GM21723 (cell line): ENCODE results near the gene FBXL15.

Experiments
- ATAC-seq: cut with Tn5 transposase; IDR thresholded peaks from one replicate; pipeline ENCODE4 v1.9.1; 2021; ENCODE audit warnings: mild to moderate bottlenecking, moderate library complexity; ENCODE audit not compliant: unreplicated experiment

FBXL15 gene

DNA sequence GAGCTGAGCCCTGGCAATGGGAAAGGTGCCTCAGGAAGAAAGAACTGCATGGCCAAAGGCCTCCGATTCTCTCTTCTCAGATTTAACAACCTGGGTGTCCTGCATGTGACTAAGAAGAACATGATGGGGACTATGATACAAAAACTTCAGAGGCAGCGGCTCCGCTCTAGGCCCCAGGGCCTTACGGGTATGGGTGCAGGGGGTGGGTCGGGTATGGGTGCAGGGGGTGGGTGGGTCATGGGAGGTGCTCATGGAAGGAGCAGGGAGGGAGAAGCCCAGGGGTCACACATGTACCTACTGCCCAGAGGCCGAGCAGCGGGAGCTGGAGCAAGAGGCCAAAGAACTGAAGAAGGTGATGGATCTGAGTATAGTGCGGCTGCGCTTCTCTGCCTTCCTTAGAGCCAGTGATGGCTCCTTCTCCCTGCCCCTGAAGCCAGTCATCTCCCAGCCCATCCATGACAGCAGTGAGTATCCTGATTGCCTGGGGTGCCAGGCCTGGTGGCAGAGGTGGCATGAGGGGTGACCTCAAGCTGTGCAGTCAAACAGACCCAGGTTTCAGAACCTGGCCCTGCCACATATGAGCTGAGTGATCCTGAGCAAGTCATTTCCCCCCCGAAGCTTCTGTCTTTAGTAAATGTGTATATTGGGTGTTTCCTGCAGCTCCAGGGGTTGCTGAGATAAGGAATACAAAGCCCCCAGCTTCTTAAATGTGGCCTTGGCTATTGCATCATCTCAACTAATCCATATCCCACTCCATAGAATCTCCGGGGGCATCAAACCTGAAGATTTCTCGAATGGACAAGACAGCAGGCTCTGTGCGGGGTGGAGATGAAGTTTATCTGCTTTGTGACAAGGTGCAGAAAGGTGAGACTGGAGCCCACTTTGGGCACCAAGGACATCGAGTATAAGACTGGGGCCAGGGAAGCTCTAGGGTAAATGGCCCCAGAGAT, 23.1 kb upstream of the FBXL15 start:
- ATAC-seq: no peak

DNA sequence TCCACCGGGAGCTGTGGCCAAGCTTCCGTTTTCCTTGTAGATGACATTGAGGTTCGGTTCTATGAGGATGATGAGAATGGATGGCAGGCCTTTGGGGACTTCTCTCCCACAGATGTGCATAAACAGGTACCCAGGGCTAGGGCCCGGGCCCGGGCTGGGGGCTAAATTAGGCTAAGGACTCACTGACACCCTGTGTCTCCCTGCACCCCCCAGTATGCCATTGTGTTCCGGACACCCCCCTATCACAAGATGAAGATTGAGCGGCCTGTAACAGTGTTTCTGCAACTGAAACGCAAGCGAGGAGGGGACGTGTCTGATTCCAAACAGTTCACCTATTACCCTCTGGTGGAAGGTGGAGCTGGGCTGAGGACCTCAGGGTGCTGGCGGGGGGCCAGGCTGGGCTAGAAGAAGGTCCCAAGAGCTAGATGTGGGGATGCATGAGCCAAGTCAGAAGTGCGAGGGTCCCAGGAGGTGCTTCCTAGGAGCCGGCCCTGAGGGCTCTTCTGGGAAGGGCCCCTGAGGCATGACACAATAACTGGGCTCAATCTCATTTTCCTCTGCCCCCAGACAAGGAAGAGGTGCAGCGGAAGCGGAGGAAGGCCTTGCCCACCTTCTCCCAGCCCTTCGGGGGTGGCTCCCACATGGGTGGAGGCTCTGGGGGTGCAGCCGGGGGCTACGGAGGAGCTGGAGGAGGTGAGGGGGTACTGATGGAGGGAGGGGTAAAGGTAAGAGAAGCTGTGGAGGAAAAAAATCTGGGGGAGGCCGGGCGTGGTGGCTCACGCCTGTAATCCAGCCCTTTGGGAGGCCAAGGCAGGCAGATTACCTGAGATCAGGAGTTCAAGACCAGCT, 22.2 kb upstream of the FBXL15 start:
- ATAC-seq: no peak

DNA sequence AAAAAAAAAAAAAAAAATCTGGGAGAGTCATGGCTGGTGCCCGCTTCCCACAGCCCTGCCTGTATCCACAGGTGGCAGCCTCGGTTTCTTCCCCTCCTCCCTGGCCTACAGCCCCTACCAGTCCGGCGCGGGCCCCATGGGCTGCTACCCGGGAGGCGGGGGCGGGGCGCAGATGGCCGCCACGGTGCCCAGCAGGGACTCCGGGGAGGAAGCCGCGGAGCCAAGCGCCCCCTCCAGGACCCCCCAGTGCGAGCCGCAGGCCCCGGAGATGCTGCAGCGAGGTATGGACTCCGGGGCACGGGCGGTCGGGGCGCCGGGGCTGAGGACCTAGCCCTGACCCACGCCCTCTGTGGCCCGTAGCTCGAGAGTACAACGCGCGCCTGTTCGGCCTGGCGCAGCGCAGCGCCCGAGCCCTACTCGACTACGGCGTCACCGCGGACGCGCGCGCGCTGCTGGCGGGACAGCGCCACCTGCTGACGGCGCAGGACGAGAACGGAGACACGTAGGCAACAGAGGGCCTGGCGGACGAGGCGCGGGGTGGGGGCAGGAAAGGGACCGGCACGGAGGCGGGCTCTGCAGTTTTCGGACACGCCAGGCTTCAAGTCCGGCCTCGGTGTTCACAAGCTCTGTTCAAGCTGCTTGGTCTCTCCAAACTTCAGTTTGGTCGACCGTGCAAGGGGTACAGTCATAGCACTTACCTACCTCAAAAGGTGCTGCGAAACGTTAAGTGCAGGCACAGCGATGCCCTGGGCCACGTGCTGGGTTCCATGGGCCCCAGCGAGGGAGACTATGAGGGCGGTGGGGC, 21.2 kb upstream of the FBXL15 start:
- peak; percentile 50 for ATAC-seq

DNA sequence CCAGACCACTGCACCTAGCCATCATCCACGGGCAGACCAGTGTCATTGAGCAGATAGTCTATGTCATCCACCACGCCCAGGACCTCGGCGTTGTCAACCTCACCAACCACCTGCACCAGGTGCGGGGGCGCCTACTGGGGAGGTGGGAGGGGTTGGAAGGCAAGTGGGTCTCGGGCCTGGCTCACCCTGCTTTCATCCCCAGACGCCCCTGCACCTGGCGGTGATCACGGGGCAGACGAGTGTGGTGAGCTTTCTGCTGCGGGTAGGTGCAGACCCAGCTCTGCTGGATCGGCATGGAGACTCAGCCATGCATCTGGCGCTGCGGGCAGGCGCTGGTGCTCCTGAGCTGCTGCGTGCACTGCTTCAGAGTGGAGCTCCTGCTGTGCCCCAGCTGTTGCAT, 20.6 kb upstream of the FBXL15 start:
- ATAC-seq: no peak

DNA sequence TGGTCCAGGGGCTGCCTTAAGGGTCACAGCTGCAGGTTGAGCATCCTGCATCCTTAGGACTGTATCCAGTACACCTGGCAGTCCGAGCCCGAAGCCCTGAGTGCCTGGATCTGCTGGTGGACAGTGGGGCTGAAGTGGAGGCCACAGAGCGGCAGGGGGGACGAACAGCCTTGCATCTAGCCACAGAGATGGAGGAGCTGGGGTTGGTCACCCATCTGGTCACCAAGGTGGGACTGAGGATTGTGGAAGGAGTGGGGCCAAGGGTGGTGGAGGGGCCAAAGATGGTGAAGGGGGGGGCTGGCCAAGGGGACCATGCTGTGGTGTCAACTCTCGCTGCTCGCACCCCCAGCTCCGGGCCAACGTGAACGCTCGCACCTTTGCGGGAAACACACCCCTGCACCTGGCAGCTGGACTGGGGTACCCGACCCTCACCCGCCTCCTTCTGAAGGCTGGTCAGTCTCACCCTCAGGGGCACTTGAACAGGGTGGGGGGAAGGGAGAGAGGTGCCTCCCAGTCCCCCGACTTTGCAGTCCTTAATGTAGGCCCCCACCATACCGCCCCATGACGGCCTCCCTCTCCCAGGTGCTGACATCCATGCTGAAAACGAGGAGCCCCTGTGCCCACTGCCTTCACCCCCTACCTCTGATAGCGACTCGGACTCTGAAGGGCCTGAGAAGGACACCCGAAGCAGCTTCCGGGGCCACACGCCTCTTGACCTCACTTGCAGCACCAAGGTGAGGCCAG, 19.9 kb upstream of the FBXL15 start:
- no peak for ATAC-seq

GRCh38 chr10:102401342-102401654, 19.3 kb upstream of the FBXL15 start:
- no peak for ATAC-seq

GRCh38 chr10:102401735-102402511, 18.7 kb upstream of the FBXL15 start:
- ATAC-seq: no peak

GRCh38 chr10:102402512-102402896, 18.1 kb upstream of the FBXL15 start:
- ATAC-seq: no peak

GRCh38 chr10:102403115-102403514, 17.5 kb upstream of the FBXL15 start:
- no peak for ATAC-seq

DNA sequence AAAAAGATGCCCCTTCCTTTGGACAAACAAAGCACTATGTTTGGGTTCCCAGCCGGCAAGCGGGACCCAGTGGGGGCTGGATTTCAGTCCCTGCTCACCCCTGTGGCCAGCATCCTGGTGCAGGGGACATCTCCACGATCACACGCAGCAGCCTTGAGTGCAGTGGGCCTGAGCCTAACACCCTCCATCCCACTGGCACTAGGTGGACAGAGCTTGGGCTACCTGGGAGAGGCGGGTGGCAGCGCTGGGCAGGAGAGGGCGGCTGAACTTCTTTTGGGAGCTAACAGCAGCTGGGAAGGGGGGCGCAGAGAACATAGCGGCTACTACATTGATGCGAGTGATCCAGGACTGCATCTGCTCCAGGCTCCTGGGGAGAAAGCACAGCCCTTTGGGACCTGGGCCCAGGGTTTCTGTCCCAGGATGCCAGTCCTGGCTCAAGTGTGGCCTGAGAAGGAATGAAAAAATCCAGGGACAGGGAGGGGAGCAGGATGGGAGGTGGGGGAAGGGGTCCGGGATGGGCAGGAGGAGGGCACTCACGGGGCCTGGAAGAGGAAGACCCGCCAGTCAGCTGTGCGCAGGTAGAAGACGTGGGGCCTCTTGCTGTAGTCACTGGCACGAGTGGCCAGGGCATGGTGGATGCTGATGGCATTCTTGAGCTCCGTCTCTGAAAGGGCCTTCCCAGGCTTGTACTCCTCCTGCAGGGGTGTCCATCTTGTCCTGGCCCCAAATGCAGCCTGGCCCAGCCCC, 16.1 kb upstream of the FBXL15 start:
- ATAC-seq: no peak

DNA sequence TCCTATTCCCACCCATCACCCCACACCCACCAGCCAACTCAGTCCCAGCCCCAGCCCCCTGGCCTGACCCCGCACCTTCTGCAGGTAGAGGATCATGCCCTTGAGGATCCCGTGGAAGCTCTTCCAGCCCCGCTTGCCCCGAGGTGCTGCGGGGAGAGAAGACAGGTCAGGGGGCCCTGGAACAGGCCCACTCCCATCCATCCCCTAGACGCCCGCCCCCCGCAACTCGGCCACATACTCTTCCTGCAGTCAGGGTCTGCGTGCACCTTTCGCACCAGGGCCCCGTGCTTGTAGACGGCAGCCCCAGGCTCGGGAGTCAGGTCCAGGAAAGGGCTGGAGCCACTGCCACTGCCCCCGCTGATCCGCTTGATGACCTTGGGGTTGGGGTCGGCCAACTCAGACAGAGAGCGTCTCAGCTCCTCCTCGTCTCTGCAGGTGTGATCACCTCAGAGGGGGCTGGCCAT, 15.5 kb upstream of the FBXL15 start:
- ATAC-seq: no peak

- ATAC-seq: no peak
Observed at GRCh38 chr10:102405632-102406031, 15.0 kb upstream of the FBXL15 start.

- no peak for ATAC-seq
Observed at GRCh38 chr10:102406815-102407214, 13.8 kb upstream of the FBXL15 start.

DNA sequence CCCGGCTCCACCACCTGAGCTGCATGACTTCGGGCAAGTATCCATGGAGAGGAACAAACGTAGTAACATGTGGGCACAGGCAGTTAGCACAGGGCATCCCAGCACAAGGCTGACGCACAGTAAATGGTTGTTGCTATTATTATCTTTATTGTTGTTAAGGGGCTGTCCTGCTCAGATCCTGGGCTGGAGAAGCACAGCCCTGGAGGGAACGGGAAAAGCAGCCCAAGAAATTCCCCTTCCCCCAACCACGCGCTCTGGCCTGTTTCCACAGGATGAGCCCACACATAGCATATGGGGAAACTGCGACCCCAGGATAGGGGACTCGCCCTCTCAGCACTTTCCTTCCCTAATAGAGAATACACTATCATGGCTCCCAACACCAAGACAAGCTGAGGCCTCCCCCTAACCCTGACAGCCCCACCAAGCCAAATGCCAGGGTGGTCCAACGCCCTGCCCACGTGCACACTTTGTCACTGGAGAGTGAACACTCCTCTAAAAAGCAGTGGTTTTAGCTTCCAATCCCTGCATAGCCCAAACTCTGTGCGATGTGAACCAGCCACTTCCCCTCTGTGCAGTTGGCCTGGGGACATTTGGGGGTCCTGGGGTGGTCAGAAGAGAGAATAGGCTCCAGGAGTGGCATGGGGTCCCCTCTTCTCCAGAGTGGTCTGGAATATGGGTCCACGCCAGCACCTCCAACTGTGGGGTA, 13.1 kb upstream of the FBXL15 start:
- ATAC-seq: no peak

DNA sequence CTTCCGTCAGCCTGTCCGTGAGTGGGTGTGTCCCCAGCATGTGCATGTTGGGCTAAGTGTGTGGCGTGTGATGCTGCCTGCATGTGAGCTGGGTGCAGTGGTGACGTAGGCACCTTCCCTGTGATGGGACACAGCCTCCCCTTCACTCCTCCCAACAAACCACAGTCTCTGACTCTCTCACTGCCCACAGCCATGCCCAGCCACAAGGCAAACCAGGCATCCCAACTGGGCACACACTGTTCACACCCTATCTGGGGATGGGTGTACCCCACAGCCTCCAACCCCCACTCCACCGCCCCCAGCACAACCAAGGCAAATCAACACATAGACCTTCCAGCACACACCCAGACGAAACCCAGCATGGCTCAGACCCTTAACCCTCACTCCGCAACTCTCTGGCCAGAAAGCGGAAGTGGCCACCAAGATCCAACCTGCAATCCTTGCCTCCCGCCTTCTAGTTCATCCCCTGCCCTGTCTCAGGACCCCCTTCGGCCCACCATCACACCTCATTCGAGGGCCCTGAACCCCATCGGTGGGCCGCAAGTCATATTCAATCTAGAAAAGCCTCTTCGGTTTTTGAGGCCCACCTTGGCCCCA, 12.4 kb upstream of the FBXL15 start:
- no peak for ATAC-seq

GRCh38 chr10:102408728-102409603, 11.7 kb upstream of the FBXL15 start:
- ATAC-seq: no peak
